GM12892 (cell line): ENCODE results near the gene PEX10.

Source experiments
- POLR2A ChIP-seq: IDR thresholded peaks from 2 replicates; pipeline ENCODE4 v1.6.1; 2011; ENCODE audit warnings: low read depth, low read length, control low read depth
- POLR2AphosphoS5 ChIP-seq: IDR thresholded peaks from 2 replicates; pipeline ENCODE4 v1.6.1; 2011; ENCODE audit warnings: low read depth, low read length, control low read depth
- TAF1 ChIP-seq: IDR thresholded peaks from 2 replicates; pipeline ENCODE4 v1.6.1; 2011; ENCODE audit warnings: low read depth, mild to moderate bottlenecking, control low read depth, low read length, borderline replicate concordance

DNA sequence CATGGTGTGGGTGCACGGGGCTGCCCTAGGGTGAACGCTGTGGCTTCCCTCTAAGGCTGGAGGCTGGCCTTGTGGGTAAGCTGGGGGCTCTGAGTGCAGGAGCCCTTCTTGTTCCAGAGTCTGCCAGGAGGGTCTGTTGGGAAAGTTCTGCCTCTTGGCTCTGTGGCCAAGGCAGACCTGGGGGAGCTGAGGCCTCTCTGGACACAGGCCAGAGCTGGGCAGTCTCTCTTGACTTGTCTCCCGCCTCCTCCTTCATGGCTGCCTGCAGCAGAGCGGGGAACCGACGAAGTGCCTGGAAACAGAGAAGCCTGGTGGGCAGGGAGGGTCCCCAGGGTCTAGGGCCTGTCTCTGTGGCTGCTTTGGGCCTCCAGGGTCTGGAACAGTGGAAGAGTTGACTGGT lies 30.3 kb upstream of the PEX10 start:
- no peak for TF ChIP-seq POLR2A
- no peak for TF ChIP-seq TAF1
- no peak for TF ChIP-seq POLR2AphosphoS5
